Stimulated activated CD4-positive, alpha-beta T cell treated with anti-CD3 and anti-CD28 coated beads, Interleukin-15, amount 100 ng/mL, for 48 hours (primary cell): ENCODE measurements around the gene OR13C3.
"Not testable (repeated sequence)": the region's sequence is repeated elsewhere in the genome, so short reads cannot be mapped to it uniquely, and the experiment has no call there.

Experiments used
- DNase-seq, 2 donors: peaks; one replicate each; pipeline ENCODE4 v3.0.0-alpha.2; 2020; ENCODE audit warnings: low read depth in 2 of 2

OR13C3 gene

DNA sequence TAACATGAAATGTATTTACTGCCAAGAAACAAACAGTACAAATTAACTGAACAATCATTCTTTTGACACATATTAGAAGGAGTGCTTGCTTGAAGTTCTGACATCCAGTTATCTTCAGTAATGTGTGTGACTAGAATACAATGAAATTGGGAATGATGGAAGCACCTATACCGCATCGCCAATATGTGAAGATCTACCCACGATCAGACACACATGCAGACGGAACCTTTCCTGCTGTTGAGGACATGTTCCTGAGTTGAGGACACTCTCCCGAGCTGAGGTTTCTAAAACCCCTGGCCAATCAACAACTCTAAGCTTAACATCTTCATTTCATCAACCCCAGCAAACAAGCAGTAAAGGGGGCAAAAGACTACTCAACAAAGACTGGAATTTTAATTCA lies at the start of gene OR13C3:
TSS of gene OR13C3 (minus strand) at position 101 of the 400 bp plus-strand sequence. CDS start 133 bp downstream, outside the sequence.
- no peak for DNase-seq

GRCh38 chr9:104580562-104580961 lies 43.9 kb upstream of the OR13C3 start:
- no peak for DNase-seq

- no peak for DNase-seq
Observed at GRCh38 chr9:104577263-104577662, 40.6 kb upstream of the OR13C3 start.

DNA sequence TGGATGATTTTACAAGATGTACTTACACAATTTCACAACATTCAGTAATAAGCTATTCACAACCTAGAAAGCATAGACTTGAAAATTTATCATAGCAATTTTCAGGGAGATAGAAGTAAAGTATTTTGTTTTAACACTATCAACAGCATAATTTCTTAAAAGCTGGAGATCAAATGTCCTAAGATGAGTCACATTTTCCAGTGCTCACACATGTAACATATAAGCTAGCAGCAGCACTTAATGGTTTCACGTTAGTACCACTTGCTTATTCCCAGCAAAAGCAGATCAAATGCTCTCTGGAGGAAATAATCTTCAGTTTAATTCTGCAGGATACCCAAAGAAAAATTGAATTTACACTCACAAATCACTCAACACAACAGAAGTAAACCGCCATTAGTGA lies 38.8 kb upstream of the OR13C3 start:
- no peak for DNase-seq

DNA sequence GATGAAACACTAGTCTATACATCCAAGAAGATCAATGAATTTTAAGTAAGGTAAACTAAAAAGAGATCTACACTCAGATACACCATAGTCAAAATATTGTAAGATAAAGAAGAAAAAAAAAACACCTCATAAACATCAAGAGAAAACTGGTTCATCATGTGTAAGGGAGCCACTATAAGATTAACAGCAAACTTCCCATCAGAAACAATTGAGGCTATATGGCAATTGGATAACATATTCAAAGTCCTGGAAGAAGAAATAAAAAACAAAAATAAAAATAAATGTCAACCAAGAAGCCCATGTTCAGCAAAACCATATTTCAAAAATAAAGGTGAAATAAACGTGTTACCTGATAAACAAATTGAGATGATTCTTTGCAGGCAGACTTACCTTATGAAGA lies 36.0 kb upstream of the OR13C3 start:
- DNase-seq, result no peak

DNA sequence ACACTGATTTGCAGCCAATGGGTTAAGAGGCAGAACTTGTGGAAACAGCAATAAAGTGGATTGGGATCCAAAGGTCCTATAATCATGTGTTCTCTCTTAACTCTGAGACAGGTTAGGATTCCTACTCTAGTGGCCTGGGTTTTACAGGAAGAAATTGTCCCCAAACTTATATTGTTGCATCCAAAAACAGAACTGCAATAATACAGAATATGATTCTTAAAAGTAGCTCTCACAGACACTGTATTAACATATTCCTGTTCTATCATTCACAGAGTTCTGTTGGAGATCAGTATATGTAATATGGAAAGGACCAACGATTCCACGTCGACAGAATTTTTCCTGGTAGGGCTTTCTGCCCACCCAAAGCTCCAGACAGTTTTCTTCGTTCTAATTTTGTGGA lies 32.2 kb upstream of the OR13C3 start, which contains the start of gene OR13C8:
TSS of gene OR13C8 (plus strand) at position 301 of the 400 bp plus-strand sequence. CDS start at position 301, 0 bp downstream.
- no peak for DNase-seq

- no peak for DNase-seq
Observed at GRCh38 chr9:104564358-104564757, 27.7 kb upstream of the OR13C3 start.

GRCh38 chr9:104556830-104557634 lies 20.4 kb upstream of the OR13C3 start:
- no peak for DNase-seq

DNA sequence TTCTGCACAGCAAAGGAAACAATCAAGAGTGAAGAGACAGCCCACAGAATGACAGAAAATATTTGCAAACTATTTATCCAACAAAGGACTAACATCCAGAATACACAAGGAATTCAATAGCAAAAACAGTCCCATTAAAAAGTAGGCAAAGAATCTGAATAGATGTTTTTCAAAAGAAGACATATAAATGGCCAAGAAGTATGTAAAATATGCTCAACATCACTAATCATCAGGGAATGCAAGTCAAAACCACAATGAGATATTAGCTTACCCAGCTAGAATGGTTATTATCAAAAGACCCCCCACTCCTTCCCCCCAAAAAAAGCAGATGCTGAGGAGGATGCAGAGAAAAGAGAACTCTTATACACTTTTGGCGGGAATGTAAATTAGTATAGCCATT lies 18.9 kb upstream of the OR13C3 start:
- DNase-seq, result no peak

- no peak for DNase-seq
Observed at GRCh38 chr9:104553261-104553660, 16.6 kb upstream of the OR13C3 start.

DNA sequence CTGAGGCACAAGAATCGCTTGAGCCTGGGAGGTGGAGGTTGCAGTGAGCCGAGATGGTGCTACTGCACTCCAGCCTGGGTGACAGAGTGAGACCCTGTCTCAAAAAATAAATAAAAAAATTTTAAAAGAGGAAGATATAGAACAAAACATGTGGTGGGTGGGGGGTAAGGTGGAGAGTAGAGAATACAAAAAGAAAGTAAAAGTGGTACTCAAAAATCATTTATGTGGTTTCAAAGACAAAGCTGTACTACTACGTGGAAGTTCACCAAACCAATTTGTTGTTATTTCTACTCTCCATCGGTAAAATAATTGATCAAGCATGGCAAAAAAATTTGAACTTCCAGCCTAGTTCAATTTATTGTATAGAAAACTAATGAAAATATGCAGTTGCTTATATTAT lies 8.0 kb upstream of the OR13C3 start:
- DNase-seq, result no peak

DNA sequence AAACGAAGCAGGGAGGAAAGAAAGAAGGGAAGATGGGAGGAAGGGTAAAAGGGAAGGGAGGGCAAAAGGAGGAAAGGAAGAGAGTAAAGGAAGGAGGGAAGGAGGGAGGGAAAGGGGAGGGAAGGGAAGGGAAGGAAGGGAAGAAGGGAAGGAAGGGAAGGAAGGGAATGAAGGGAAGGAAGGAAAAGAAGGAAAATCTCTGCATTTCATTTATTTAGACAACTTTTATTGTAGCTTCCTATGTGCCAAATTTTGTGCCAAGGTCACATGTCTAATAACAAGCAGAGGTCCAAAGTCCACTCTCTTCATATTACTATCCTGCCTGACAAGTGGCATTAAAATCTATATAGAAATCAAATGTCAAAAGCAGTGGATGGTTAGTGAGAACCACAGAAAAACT lies 2.6 kb upstream of the OR13C3 start:
- no peak for DNase-seq

GRCh38 chr9:104527109-104527508 lies 9.5 kb downstream of the OR13C3 start, which contains the start of gene OR13C4:
OR13C4 (minus strand) TSS chr9:104527209; CDS start chr9:104527209, 0 bp downstream.
- DNase-seq, result no peak

- not testable (repeated sequence) for DNase-seq
Observed at GRCh38 chr9:104520241-104520640, 16.4 kb downstream of the OR13C3 start.

GRCh38 chr9:104514901-104515300 lies 21.8 kb downstream of the OR13C3 start:
- no peak for DNase-seq

DNA sequence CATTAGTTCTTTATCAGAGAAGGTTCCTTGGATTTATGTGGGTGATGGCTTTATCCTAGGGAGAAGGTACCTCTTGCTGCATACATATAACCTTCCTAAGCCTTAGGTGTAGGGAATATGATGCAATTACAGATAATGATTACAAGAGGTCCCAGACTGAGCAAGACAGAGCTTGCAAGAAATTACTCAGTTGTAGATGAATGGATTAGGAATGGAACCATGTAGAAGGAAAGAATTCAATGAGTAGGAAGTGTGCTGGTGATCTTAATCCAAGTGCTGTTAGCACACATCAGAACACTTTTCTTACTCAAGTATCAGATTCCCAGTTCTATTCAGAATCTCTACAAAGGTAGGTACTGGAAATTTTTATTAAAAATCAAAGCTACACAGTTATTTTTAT lies 30.1 kb downstream of the OR13C3 start:
- DNase-seq, result no peak

GRCh38 chr9:104503963-104504362 lies 32.7 kb downstream of the OR13C3 start, which contains the start of gene OR13F1:
OR13F1 (plus strand) TSS chr9:104504263; CDS start chr9:104504263, 0 bp downstream.
- no peak for DNase-seq

DNA sequence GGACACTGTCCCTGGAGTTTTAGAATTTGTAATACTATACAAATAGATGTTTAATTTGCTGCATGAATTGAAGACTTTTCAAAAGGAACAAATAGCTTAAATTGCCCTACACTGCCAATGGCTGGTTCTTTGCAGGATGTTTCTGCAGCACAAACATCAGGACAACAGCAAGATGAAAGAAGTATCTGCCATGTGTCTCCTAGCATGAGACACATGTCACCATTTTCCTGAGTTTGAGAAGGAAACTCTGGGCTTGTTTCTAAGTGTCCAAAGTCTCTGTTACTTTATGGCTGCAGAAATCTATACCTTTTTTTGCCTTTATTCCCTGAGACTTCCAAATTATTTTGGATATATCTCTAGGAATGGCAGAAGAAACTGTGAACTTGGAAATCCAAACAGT lies 33.2 kb downstream of the OR13C3 start:
- DNase-seq, result no peak

GRCh38 chr9:104494808-104495207 lies 41.8 kb downstream of the OR13C3 start:
- no peak for DNase-seq
